ENCODE results near the gene RAP1GAP2. TPM values are rescaled to one million over a fixed set of nuclear protein-coding genes. Genes with fewer than 3 reads are reported as not detected.
A peak's percentile ranks its signal among the peaks of the same experiment; 100 is the strongest.
"Not testable (repeated sequence)": the region's sequence is repeated elsewhere in the genome, so short reads cannot be mapped to it uniquely, and the experiment has no call there.

RAP1GAP2 gene
- total RNA-seq, 1 donor from 2014 or later = 0.34 TPM

GRCh38 chr17:3034578-3034920 is 238.3 kb downstream of the RAP1GAP2 start:
- no peak overlapping the region for H3K4me3 Mint-ChIP-seq
- H3K27ac Mint-ChIP-seq = no peak overlapping the region
- intact Hi-C loops (cut with micrococcal nuclease) = no loop called here
- H3K9me3 Mint-ChIP-seq = no peaks in the 10 kb centered on the region
- no peaks in the 10 kb centered on the region for H3K27me3 Mint-ChIP-seq (ENCODE audit: insufficient read depth)
- no peaks in the 10 kb centered on the region for H3K36me3 Mint-ChIP-seq (ENCODE audit: low read depth)
- H3K4me1 Mint-ChIP-seq (ENCODE audit: low read depth) = no peaks in the 10 kb centered on the region
- no peak for DNase-seq (ENCODE audit: low spot score)

GRCh38 chr17:3035256-3035967 is 239.2 kb downstream of the RAP1GAP2 start:
- Mint-ChIP-seq H3K36me3 (ENCODE audit: low read depth) (no peaks in the 10 kb centered on the region), H3K27me3 (ENCODE audit: insufficient read depth) (no peaks in the 10 kb centered on the region), H3K27ac (no peak overlapping the region), H3K4me3 (no peak overlapping the region), H3K9me3 (no peaks in the 10 kb centered on the region), H3K4me1 (ENCODE audit: low read depth) (no peaks in the 10 kb centered on the region)
- DNase-seq (ENCODE audit: low spot score) = no peak
- intact Hi-C loops (cut with micrococcal nuclease) = no loop called here

- no peaks in the 10 kb centered on the region for H3K27me3 Mint-ChIP-seq (ENCODE audit: insufficient read depth)
- no peak overlapping the region for H3K4me3 Mint-ChIP-seq
- intact Hi-C loops (cut with micrococcal nuclease) = no loop called here
- H3K36me3 Mint-ChIP-seq (ENCODE audit: low read depth) = no peaks in the 10 kb centered on the region
- DNase-seq (ENCODE audit: low spot score) = no peak
- no peaks in the 10 kb centered on the region for H3K4me1 Mint-ChIP-seq (ENCODE audit: low read depth)
- no peak overlapping the region for H3K27ac Mint-ChIP-seq
- H3K9me3 Mint-ChIP-seq = no peaks in the 10 kb centered on the region
Observed at GRCh38 chr17:3035968-3036280, 239.7 kb downstream of the RAP1GAP2 start.

GRCh38 chr17:3036800-3037199 is 240.6 kb downstream of the RAP1GAP2 start:
- no peak overlapping the region for H3K27ac Mint-ChIP-seq
- no peaks in the 10 kb centered on the region for H3K4me1 Mint-ChIP-seq (ENCODE audit: low read depth)
- no peaks in the 10 kb centered on the region for H3K27me3 Mint-ChIP-seq (ENCODE audit: insufficient read depth)
- H3K36me3 Mint-ChIP-seq (ENCODE audit: low read depth) = no peaks in the 10 kb centered on the region
- H3K4me3 Mint-ChIP-seq = no peak overlapping the region
- intact Hi-C loops (cut with micrococcal nuclease) = no loop called here
- no peaks in the 10 kb centered on the region for H3K9me3 Mint-ChIP-seq
- no peak for DNase-seq (ENCODE audit: low spot score)

GRCh38 chr17:3037259-3037658 is 241.0 kb downstream of the RAP1GAP2 start:
- H3K4me1 Mint-ChIP-seq (ENCODE audit: low read depth) = no peaks in the 10 kb centered on the region
- H3K4me3 Mint-ChIP-seq = no peak overlapping the region
- intact Hi-C loops (cut with micrococcal nuclease) = no loop called here
- peaks cover 3% of the 10 kb centered on the region for H3K9me3 Mint-ChIP-seq
- no peaks in the 10 kb centered on the region for H3K36me3 Mint-ChIP-seq (ENCODE audit: low read depth)
- DNase-seq (ENCODE audit: low spot score) = no peak
- no peaks in the 10 kb centered on the region for H3K27me3 Mint-ChIP-seq (ENCODE audit: insufficient read depth)
- no peak overlapping the region for H3K27ac Mint-ChIP-seq

GRCh38 chr17:3038941-3039340 is 242.7 kb downstream of the RAP1GAP2 start:
- intact Hi-C loops (cut with micrococcal nuclease) = no loop called here
- Mint-ChIP-seq H3K9me3 (peaks cover 9% of the 10 kb centered on the region), H3K27me3 (ENCODE audit: insufficient read depth) (peaks cover 2% of the 10 kb centered on the region), H3K27ac (no peak overlapping the region), H3K4me1 (ENCODE audit: low read depth) (no peaks in the 10 kb centered on the region), H3K4me3 (no peak overlapping the region), H3K36me3 (ENCODE audit: low read depth) (no peaks in the 10 kb centered on the region)
- DNase-seq (ENCODE audit: low spot score) = no peak

- intact Hi-C loops (cut with micrococcal nuclease) = no loop called here
- no peak for DNase-seq (ENCODE audit: low spot score)
- Mint-ChIP-seq H3K36me3 (ENCODE audit: low read depth) (no peaks in the 10 kb centered on the region), H3K4me3 (no peak overlapping the region), H3K27me3 (ENCODE audit: insufficient read depth) (peaks cover 2% of the 10 kb centered on the region), H3K4me1 (ENCODE audit: low read depth) (no peaks in the 10 kb centered on the region), H3K27ac (no peak overlapping the region), H3K9me3 (peaks cover 15% of the 10 kb centered on the region)
Observed at GRCh38 chr17:3039736-3040135, 243.5 kb downstream of the RAP1GAP2 start.

GRCh38 chr17:3040882-3041281 is 244.6 kb downstream of the RAP1GAP2 start:
- intact Hi-C loops (cut with micrococcal nuclease) = no loop called here
- Mint-ChIP-seq H3K4me3 (no peak overlapping the region), H3K4me1 (ENCODE audit: low read depth) (no peaks in the 10 kb centered on the region), H3K36me3 (ENCODE audit: low read depth) (no peaks in the 10 kb centered on the region), H3K9me3 (peaks cover 15% of the 10 kb centered on the region), H3K27ac (no peak overlapping the region), H3K27me3 (ENCODE audit: insufficient read depth) (peaks cover 4% of the 10 kb centered on the region)
- DNase-seq (ENCODE audit: low spot score) = no peak

- intact Hi-C loops (cut with micrococcal nuclease) = no loop called here
- peaks cover 7% of the 10 kb centered on the region for H3K27me3 Mint-ChIP-seq (ENCODE audit: insufficient read depth)
- no peak overlapping the region for H3K27ac Mint-ChIP-seq
- DNase-seq (ENCODE audit: low spot score) = no peak
- H3K9me3 Mint-ChIP-seq = peaks cover 15% of the 10 kb centered on the region
- H3K4me1 Mint-ChIP-seq (ENCODE audit: low read depth) = no peaks in the 10 kb centered on the region
- no peak overlapping the region for H3K4me3 Mint-ChIP-seq
- no peaks in the 10 kb centered on the region for H3K36me3 Mint-ChIP-seq (ENCODE audit: low read depth)
Observed at GRCh38 chr17:3043737-3044365, 247.6 kb downstream of the RAP1GAP2 start.

GRCh38 chr17:3046753-3047152 is 250.5 kb downstream of the RAP1GAP2 start:
- intact Hi-C loops (cut with micrococcal nuclease) = loop anchor here (5.0 kb wide), 1 partner anchor 591 kb away; the partner anchor contains the start of genes CTNS and SHPK
- Mint-ChIP-seq H3K9me3 (peaks cover 15% of the 10 kb centered on the region), H3K27ac (no peak overlapping the region), H3K4me3 (no peak overlapping the region), H3K4me1 (ENCODE audit: low read depth) (peaks cover 5% of the 10 kb centered on the region), H3K36me3 (ENCODE audit: low read depth) (no peaks in the 10 kb centered on the region), H3K27me3 (ENCODE audit: insufficient read depth) (peaks cover 7% of the 10 kb centered on the region)
- DNase-seq (ENCODE audit: low spot score) = no peak

GRCh38 chr17:3048727-3049471 is 252.7 kb downstream of the RAP1GAP2 start:
- H3K4me1 Mint-ChIP-seq (ENCODE audit: low read depth) = peaks cover 5% of the 10 kb centered on the region
- peak overlapping the region; percentile 84 for H3K27ac Mint-ChIP-seq
- intact Hi-C loops (cut with micrococcal nuclease) = loop anchor here (5.0 kb wide), 1 partner anchor 588 kb away; the partner anchor contains the start of genes CTNS and SHPK
- H3K27me3 Mint-ChIP-seq (ENCODE audit: insufficient read depth) = peaks cover 5% of the 10 kb centered on the region
- peak overlapping the region; percentile 90 for H3K4me3 Mint-ChIP-seq
- H3K9me3 Mint-ChIP-seq = peaks cover 6% of the 10 kb centered on the region
- DNase-seq (ENCODE audit: low spot score) = peak; percentile 86
- H3K36me3 Mint-ChIP-seq (ENCODE audit: low read depth) = no peaks in the 10 kb centered on the region

GRCh38 chr17:3049705-3050295 is 253.6 kb downstream of the RAP1GAP2 start:
- no peaks in the 10 kb centered on the region for H3K36me3 Mint-ChIP-seq (ENCODE audit: low read depth)
- peak overlapping the region; percentile 90 for H3K4me3 Mint-ChIP-seq
- H3K27ac Mint-ChIP-seq = no peak overlapping the region
- intact Hi-C loops (cut with micrococcal nuclease) = loop anchor here (5.0 kb wide), 1 partner anchor 588 kb away; the partner anchor contains the start of genes CTNS and SHPK
- H3K4me1 Mint-ChIP-seq (ENCODE audit: low read depth) = peaks cover 5% of the 10 kb centered on the region
- DNase-seq (ENCODE audit: low spot score) = no peak
- peaks cover 5% of the 10 kb centered on the region for H3K27me3 Mint-ChIP-seq (ENCODE audit: insufficient read depth)
- H3K9me3 Mint-ChIP-seq = no peaks in the 10 kb centered on the region

- DNase-seq (ENCODE audit: low spot score); H3K27ac Mint-ChIP-seq; H3K27me3 Mint-ChIP-seq (ENCODE audit: insufficient read depth); H3K4me1 Mint-ChIP-seq (ENCODE audit: low read depth); H3K4me3 Mint-ChIP-seq; intact Hi-C loops (cut with micrococcal nuclease); H3K36me3 Mint-ChIP-seq (ENCODE audit: low read depth); H3K9me3 Mint-ChIP-seq: not testable (repeated sequence)
Observed at GRCh38 chr17:3054868-3055267, 258.6 kb downstream of the RAP1GAP2 start.

All from activated T-helper 1 cell treated with anti-CD3 and anti-CD28 coated beads, Interleukin-12 subunit alpha, Interleukin-12 subunit beta, Interleukin-2, Interleukin-4 antibody, amounts not matched to agents 30 ng/mL and 10 ng/mL and 1 ng/mL, durations not matched to agents 14 hours and 24 hours and 36 hours (primary cell).